ENCODE measurements around the gene ADGRE2.
"Not testable (repeated sequence)": the region's sequence is repeated elsewhere in the genome, so short reads cannot be mapped to it uniquely, and the experiment has no call there.

ADGRE2 gene

GRCh38 chr19:14778110-14778845 lies at the start of gene ADGRE2:
ADGRE2 (minus strand) TSS chr19:14778560; CDS start chr19:14776756, 1,804 bp downstream.
- DNase-seq; in situ Hi-C loops (cut with HindIII; ENCODE audit: low pct_ligation_motif_present, low pct_unique_long_range_greater_than_20kb, low sequenced_read_pairs): not testable (repeated sequence)

DNA sequence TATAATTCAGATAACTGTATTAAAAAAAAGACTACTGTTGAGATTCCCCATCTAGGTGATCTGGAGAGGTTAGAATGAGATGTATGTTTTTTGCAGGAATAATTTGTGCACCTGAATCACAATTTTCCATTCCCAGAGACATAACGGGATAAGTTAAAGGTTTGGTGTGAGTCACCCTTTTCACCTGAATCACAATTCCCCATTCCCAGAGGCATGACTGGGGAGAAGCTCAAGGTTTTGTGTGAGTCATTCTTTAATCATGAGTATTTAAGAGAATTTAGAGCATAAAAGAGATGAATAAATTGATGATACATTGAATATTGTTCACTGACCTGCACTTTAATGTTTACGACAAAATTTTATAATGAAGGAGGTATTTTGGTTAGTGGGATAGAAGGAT lies 47.6 kb upstream of the ADGRE2 start:
- DNase-seq, result no peak
- in situ Hi-C loops (cut with HindIII; ENCODE audit: low pct_ligation_motif_present, low pct_unique_long_range_greater_than_20kb, low sequenced_read_pairs), result no loop called here

- no peak for DNase-seq
- in situ Hi-C loops (cut with HindIII; ENCODE audit: low pct_ligation_motif_present, low pct_unique_long_range_greater_than_20kb, low sequenced_read_pairs), result no loop called here
Measured at GRCh38 chr19:14821937-14822336, 43.6 kb upstream of the ADGRE2 start.

- no peak for DNase-seq
- in situ Hi-C loops (cut with HindIII; ENCODE audit: low pct_ligation_motif_present, low pct_unique_long_range_greater_than_20kb, low sequenced_read_pairs), result no loop called here
Measured at GRCh38 chr19:14818588-14818987, 40.2 kb upstream of the ADGRE2 start.

DNA sequence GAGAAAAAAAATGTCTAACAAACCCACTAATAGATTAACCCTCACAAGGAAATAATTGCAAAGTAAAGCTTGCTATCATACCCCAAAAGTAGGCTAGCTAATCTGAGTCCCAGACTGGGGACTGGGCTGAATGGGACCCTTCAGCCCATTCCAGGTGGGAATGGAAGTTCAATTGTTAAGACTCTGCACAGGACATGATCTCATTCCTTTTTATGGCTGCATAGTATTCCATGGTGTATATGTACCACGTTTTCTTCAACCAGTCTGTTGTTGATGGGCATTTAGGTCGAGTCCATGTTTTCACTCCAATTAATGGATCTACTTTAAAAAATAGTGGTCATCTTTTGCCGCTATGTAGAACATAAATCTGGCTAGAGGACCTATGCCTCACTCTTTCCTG lies 38.7 kb upstream of the ADGRE2 start:
- in situ Hi-C loops (cut with HindIII; ENCODE audit: low pct_ligation_motif_present, low pct_unique_long_range_greater_than_20kb, low sequenced_read_pairs), result no loop called here
- no peak for DNase-seq

DNA sequence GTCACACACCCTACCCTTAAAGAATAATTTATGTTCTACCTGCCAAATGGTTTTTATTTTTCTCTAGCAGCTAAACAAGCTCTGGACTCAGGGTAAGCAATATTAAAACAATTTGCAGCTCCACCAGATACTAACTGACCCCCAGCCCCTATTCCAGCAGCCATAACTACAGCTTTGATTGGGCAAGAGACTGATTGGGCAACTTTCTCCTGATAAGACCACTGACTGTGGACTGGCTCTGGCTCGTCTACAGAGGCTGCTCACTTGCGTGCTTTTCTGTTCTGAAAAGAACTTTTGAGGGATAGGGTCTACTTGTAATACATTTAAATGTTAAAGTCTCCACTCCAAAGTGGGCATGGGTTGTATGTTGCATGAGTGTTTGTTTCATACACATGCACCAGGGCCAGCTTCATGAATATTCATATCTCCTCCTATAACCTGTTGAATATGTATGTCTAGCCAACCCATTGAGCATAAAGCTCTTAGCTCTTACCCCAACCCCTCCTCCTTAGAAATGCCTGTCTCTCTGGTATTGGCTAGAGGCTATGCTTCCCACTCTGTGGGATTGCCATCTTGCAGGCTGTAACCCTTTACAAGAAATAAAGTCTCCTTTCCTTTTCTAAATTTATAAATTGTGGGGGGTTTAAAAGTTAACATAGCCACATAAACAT lies 36.8 kb upstream of the ADGRE2 start:
- in situ Hi-C loops (cut with HindIII; ENCODE audit: low pct_ligation_motif_present, low pct_unique_long_range_greater_than_20kb, low sequenced_read_pairs), result no loop called here
- DNase-seq, result no peak

DNA sequence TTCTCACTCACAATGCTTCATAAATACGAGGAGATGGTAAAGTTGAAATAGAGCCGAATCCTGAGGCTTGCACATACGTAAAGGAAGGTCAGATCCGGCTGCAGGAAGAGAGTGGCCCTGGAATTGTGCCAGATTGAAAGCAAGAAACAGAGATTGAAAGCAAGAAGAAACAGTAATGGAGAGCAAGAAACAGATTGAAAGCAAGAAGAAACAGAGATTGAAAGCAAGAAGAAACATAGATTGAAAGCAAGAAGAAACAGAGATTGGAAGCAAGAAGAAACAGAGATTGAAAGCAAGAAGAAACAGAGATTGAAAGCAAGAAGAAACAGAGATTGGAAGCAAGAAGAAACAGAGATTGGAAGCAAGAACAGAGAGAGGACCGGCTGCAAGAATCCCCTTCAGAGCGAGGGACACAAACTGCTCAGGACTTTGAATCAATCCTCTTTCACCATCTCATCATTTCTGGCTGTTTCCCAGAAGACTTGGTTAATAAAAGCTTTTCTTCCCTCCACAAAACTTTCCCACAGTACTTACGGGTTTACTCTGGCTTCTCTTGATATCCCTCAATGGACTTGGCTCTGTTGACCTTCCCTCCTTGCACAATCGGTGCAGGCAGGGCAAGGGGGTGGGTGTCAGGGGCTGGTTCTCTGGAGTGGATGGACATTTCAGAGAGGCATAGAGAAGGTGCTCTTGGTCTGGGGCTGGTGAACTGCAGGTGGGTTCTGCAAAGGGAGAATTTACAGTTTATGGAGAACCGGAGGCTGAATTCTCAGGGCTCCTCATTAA lies 31.1 kb upstream of the ADGRE2 start:
- DNase-seq, result no peak
- in situ Hi-C loops (cut with HindIII; ENCODE audit: low pct_ligation_motif_present, low pct_unique_long_range_greater_than_20kb, low sequenced_read_pairs), result no loop called here

DNA sequence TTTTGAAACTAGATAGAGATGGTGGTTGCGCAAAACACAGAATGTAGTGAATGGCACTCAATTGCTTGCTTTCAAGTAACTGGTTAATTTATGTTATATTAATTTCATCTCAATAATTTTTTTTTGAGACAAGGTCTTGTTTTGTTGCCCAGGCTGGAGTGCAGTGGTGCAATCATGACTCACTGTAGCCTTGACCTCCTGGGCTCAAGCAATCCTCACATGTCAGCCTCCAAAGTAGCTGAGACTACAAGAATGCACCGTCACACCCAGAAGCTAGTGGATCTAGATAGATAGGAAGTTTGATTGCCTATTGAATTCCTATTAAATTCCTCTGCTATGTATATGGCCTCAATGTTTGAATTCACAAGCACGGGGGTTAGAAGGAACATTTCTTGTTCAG lies 26.4 kb upstream of the ADGRE2 start:
- in situ Hi-C loops (cut with HindIII; ENCODE audit: low pct_ligation_motif_present, low pct_unique_long_range_greater_than_20kb, low sequenced_read_pairs), result no loop called here

DNA sequence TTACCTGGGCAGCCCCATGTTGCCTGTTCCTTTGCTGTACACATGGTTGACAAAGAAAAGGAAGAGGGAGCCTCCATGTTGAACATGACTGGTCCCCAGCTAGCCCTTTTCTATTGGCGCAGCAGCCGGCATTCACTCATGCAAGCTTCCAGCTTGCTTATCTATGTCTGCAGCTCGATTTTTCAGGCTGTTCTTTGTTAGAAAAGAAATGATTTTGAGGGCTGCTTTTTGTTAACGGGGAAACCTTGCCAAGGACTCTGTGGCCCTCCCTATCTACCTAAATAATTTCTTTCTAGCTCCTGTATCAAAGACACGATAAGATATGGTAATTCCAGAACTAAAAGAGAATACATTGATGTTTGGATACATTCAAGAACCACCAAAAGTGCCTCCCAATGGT lies 20.4 kb upstream of the ADGRE2 start:
- DNase-seq, result no peak
- in situ Hi-C loops (cut with HindIII; ENCODE audit: low pct_ligation_motif_present, low pct_unique_long_range_greater_than_20kb, low sequenced_read_pairs), result no loop called here

More for the DNA sequence above, 26.4 kb upstream of the ADGRE2 start:
- DNase-seq, result no peak

- no peak for DNase-seq
Measured at GRCh38 chr19:14796021-14796420, 17.7 kb upstream of the ADGRE2 start.

GRCh38 chr19:14795078-14795721 lies 16.8 kb upstream of the ADGRE2 start:
- no peak for DNase-seq
- in situ Hi-C loops (cut with HindIII; ENCODE audit: low pct_ligation_motif_present, low pct_unique_long_range_greater_than_20kb, low sequenced_read_pairs), result no loop called here

More at GRCh38 chr19:14796021-14796420, 17.7 kb upstream of the ADGRE2 start:
- in situ Hi-C loops (cut with HindIII; ENCODE audit: low pct_ligation_motif_present, low pct_unique_long_range_greater_than_20kb, low sequenced_read_pairs), result no loop called here

- DNase-seq; in situ Hi-C loops (cut with HindIII; ENCODE audit: low pct_ligation_motif_present, low pct_unique_long_range_greater_than_20kb, low sequenced_read_pairs): not testable (repeated sequence)
Measured at GRCh38 chr19:14792250-14792649, 13.9 kb upstream of the ADGRE2 start.

DNA sequence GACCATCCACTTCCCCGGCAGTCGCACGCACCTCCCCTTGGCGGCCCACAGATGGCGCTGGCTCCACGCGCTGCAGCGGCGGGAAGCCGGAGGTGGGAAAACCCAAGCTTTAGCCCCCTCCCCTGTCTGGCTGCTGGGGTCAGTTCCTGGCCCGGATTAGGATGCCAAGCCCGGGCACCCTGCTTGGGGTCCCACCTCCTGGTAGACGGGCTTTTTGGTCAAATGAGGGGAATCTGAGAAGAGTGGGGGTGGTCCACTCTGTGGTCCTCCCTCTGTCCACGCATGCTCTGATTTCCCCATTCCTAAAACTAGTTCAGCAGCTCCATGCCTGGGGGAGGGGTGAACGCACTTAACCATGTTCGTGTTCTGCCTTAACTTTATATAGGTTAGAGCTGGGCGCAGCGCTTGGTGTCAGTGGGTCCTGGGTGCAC lies 8.1 kb upstream of the ADGRE2 start:
- no peak for DNase-seq

DNA sequence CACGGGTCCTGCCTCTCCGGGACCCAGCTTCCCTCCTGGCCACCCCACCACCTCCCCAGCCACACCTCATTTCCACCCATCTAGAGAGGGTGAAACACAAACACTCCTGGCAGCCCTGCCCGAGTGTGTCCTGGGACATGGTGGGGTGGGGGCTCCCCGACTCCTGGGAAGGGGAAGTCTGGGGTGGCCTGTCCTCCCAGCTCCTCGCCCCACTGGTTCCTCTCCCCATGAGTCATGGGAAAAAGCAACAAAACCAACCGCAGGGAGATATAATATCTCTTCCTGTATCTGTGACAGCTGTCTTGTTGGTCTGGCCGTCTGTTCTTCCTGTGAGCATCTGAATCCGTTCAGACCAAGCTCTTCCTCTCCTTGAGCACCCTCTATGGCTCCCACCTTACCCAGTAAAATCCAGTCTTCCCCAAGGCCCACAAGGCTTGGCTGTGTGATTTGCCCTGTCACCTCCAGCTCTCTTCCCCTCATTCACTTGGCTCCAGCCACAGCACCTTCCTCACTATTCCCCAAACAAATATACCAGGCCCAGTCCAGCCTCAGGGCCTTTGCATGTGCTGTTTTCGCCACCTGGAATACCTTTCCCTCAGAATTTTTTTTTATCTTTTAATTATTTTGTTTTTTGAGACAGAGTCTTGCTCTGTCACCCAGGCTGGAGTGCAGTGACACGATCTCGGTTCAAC lies 6.9 kb upstream of the ADGRE2 start:
- DNase-seq; in situ Hi-C loops (cut with HindIII; ENCODE audit: low pct_ligation_motif_present, low pct_unique_long_range_greater_than_20kb, low sequenced_read_pairs): not testable (repeated sequence)

More for the DNA sequence above, 8.1 kb upstream of the ADGRE2 start:
- in situ Hi-C loops (cut with HindIII; ENCODE audit: low pct_ligation_motif_present, low pct_unique_long_range_greater_than_20kb, low sequenced_read_pairs), result no loop called here

- in situ Hi-C loops (cut with HindIII; ENCODE audit: low pct_ligation_motif_present, low pct_unique_long_range_greater_than_20kb, low sequenced_read_pairs); DNase-seq: not testable (repeated sequence)
Measured at GRCh38 chr19:14784730-14785101, 6.4 kb upstream of the ADGRE2 start.

- DNase-seq; in situ Hi-C loops (cut with HindIII; ENCODE audit: low pct_ligation_motif_present, low pct_unique_long_range_greater_than_20kb, low sequenced_read_pairs): not testable (repeated sequence)
Measured at GRCh38 chr19:14783410-14783998, 5.1 kb upstream of the ADGRE2 start.

DNA sequence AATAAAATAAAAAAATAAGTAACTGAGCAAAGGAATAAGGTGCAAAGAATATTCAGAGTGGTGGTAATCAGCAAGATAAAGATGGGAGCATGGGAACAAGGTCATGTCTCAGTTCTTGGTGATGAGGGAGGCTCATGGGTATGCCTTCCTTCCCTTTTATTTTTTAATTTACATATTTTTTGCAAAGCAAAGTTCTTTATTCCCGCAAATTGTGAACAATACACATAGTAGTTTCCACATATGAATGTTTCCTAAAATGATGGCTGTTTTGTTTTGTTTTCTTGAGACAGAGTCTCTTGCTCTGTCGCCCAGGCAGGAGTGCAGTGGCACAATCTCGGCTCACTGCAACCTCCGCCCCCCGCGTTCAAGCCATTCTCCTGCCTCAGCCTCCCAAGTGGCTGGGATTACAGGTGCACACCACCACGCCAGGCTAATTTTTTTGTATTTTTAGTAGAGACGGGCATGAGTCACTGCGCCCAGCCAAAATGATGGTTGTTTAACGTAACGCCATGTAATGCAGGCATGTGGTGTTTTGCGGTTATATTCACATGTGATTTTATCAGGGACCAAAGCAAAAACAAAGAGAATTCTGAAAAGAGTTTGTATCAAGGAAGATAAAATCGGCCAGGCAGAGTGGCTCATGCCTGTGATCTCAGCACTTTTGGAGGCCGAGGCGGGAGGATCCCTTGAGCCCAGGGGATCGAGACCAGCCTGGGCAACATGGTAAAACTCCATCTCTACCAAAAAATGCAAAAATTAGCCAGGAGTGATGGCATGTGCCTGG lies 4.5 kb upstream of the ADGRE2 start:
- DNase-seq, result no peak
- in situ Hi-C loops (cut with HindIII; ENCODE audit: low pct_ligation_motif_present, low pct_unique_long_range_greater_than_20kb, low sequenced_read_pairs), result no loop called here
